IMR-90 (cell line): ENCODE results near the gene RAB9A. TPM values are rescaled to one million over a fixed set of nuclear protein-coding genes. Genes with fewer than 3 reads are reported as not detected.

Experiments
- ATAC-seq: fragments of 200-7000 bp; cut with Tn5 transposase; 2 replicates; pipeline ENCODE4 v1.9.1; 2020; ENCODE audit warnings: low read depth, mild to moderate bottlenecking, moderate library complexity
- BruUV-seq: library from RNA; stranded (reverse); fragments of 400-500 nt; replicated peaks from 2 replicates; lab custom pipeline; 2021; lab: Mats Ljungman, UMichigan
- CTCF ChIA-PET: fragments of 300-600 bp; formaldehyde crosslinking; extraction: SDS; loops from one replicate; lab custom pipeline; 2021; ENCODE audit warnings: antibody characterized with exemption; lab: Yijun Ruan, JAX
- POLR2A ChIA-PET: fragments of 300-600 bp; sonication (Branson Sonifier 250); formaldehyde crosslinking; loops from one replicate; lab custom pipeline; 2022; ENCODE audit warnings: antibody characterized with exemption; ENCODE audit not compliant: unreplicated experiment; lab: Charles Lee
- DNase-seq: peaks from one replicate; pipeline ENCODE4 v3.0.0; 2013
- H2AFZ ChIP-seq: replicated peaks from 2 replicates; pipeline ENCODE3; 2013; ENCODE audit warnings: low read length, mild to moderate bottlenecking; ENCODE audit not compliant: poor library complexity
- H2AK5ac ChIP-seq: 2 replicates; pipeline ENCODE4 v1.6.1; 2013; ENCODE audit warnings: low read depth, low read length, inconsistent platforms
- H2AK9ac ChIP-seq: replicated peaks from 2 replicates; pipeline ENCODE3; 2013; ENCODE audit warnings: mild to moderate bottlenecking, low read depth, low read length, moderate library complexity; ENCODE audit not compliant: poor library complexity
- H2BK120ac ChIP-seq: 2 replicates; pipeline ENCODE4 v1.6.1; 2013; ENCODE audit warnings: low read depth, low read length, inconsistent platforms
- H2BK15ac ChIP-seq: 3 replicates; pipeline ENCODE4 v1.6.1; 2013; ENCODE audit warnings: low read depth, low read length, inconsistent platforms
- H2BK20ac ChIP-seq: 2 replicates; pipeline ENCODE4 v1.6.1; 2013; ENCODE audit warnings: low read depth, mild to moderate bottlenecking, inconsistent platforms, low read length, moderate library complexity
- H2BK5ac ChIP-seq: 2 replicates; pipeline ENCODE4 v1.6.1; 2013; ENCODE audit warnings: mild to moderate bottlenecking, low read depth, low read length, inconsistent platforms; ENCODE audit not compliant: poor library complexity, severe bottlenecking
- H3K14ac ChIP-seq: replicated peaks from 2 replicates; pipeline ENCODE4 v1.6.1; 2013; ENCODE audit warnings: low read depth, low read length, inconsistent platforms
- H3K18ac ChIP-seq: 2 replicates; pipeline ENCODE4 v1.6.1; 2013; ENCODE audit warnings: low read depth, low read length, control low read depth
- H3K23ac ChIP-seq: 2 replicates; pipeline ENCODE4 v1.6.1; 2013; ENCODE audit warnings: low read depth, low read length, inconsistent platforms
- H3K27ac ChIP-seq: 2 replicates; pipeline ENCODE4 v1.5.1; 2013; ENCODE audit warnings: mild to moderate bottlenecking, control low read depth, low read length; ENCODE audit not compliant: insufficient read depth
- H3K27me3 ChIP-seq: 2 replicates; pipeline ENCODE4 v1.6.1; 2013; ENCODE audit warnings: low read length; ENCODE audit not compliant: control insufficient read depth, insufficient read depth
- H3K36me3 ChIP-seq: 2 replicates; pipeline ENCODE4 v1.6.1; 2013; ENCODE audit warnings: low read length, mixed read lengths; ENCODE audit not compliant: control insufficient read depth, insufficient read depth
- H3K4ac ChIP-seq: 2 replicates; pipeline ENCODE4 v1.6.1; 2013; ENCODE audit warnings: low read depth, low read length, inconsistent platforms
- H3K4me1 ChIP-seq: 2 replicates; pipeline ENCODE4 v1.6.1; 2013; ENCODE audit warnings: low read length, mixed read lengths; ENCODE audit not compliant: control insufficient read depth, insufficient read depth
- H3K4me2 ChIP-seq: 2 replicates; pipeline ENCODE4 v1.6.1; 2013; ENCODE audit warnings: low read depth, mild to moderate bottlenecking, control low read depth, low read length, moderate library complexity
- H3K4me3 ChIP-seq: 2 replicates; pipeline ENCODE4 v1.5.1; 2013; ENCODE audit warnings: low read depth, mild to moderate bottlenecking, control low read depth, low read length, moderate library complexity; ENCODE audit not compliant: insufficient read depth
- H3K56ac ChIP-seq: 2 replicates; pipeline ENCODE4 v1.6.1; 2013; ENCODE audit warnings: low read length, inconsistent platforms; ENCODE audit not compliant: insufficient read depth; ENCODE audit errors: extremely low read depth
- H3K79me1 ChIP-seq, 2 experiments: 2 replicates each; pipeline ENCODE4 v1.6.1; 2013; ENCODE audit warnings: low read length in 2 of 2, inconsistent platforms in 1 of 2, low read depth in 1 of 2
- H3K9ac ChIP-seq: 2 replicates; pipeline ENCODE4 v1.6.1; 2013; ENCODE audit warnings: low read depth, low read length, control low read depth
- H3K9me1 ChIP-seq: 2 replicates; pipeline ENCODE4 v1.6.1; 2013; ENCODE audit warnings: low read length, inconsistent platforms; ENCODE audit not compliant: insufficient read depth
- H3K9me3 ChIP-seq: 2 replicates; pipeline ENCODE4 v1.6.1; 2013; ENCODE audit warnings: low read length; ENCODE audit not compliant: control insufficient read depth, insufficient read depth
- H4K20me1 ChIP-seq: 2 replicates; pipeline ENCODE4 v1.6.1; 2013; ENCODE audit warnings: low read length, inconsistent platforms; ENCODE audit not compliant: insufficient read depth
- H4K5ac ChIP-seq: 2 replicates; pipeline ENCODE4 v1.6.1; 2013; ENCODE audit warnings: mild to moderate bottlenecking, low read depth, low read length, control low read depth
- H4K8ac ChIP-seq, 2 experiments: 2 replicates each; pipeline ENCODE4 v1.6.1; 2013; ENCODE audit warnings: low read depth in 2 of 2, low read length in 2 of 2, control low read depth in 1 of 2, inconsistent platforms in 1 of 2
- H4K91ac ChIP-seq: 2 replicates; pipeline ENCODE4 v1.6.1; 2013; ENCODE audit warnings: low read depth, low read length, inconsistent platforms; ENCODE audit not compliant: insufficient read depth
- BHLHE40 ChIP-seq: fragments of 150-350 bp; IDR thresholded peaks from 2 replicates; pipeline ENCODE4 v1.6.1; 2016; ENCODE audit warnings: mild to moderate bottlenecking, low read depth, low read length
- CEBPB ChIP-seq: IDR thresholded peaks from 2 replicates; pipeline ENCODE4 v1.6.1; 2012; ENCODE audit warnings: low read depth, low read length, improper control_type of control experiment
- CHD1 ChIP-seq: IDR thresholded peaks from 2 replicates; pipeline ENCODE4 v1.6.1; 2012; ENCODE audit warnings: low read depth, low read length, improper control_type of control experiment
- CTCF ChIP-seq: conservative IDR thresholded peaks from 2 replicates; pipeline ENCODE4 v1.5.1; 2012; ENCODE audit warnings: mild to moderate bottlenecking, low read depth, low read length, improper control_type of control experiment
- ELK1 ChIP-seq: fragments of 150-350 bp; IDR thresholded peaks from 2 replicates; pipeline ENCODE4 v1.6.1; 2016; ENCODE audit warnings: low read depth, mild to moderate bottlenecking, low read length, moderate library complexity, borderline replicate concordance
- FOS ChIP-seq: fragments of 150-350 bp; IDR thresholded peaks from 2 replicates; pipeline ENCODE4 v1.6.1; 2016; ENCODE audit warnings: low read depth, low read length
- MAFK ChIP-seq: IDR thresholded peaks from 2 replicates; pipeline ENCODE4 v1.6.1; 2012; ENCODE audit warnings: low read depth, low read length, improper control_type of control experiment
- MAZ ChIP-seq: IDR thresholded peaks from 2 replicates; pipeline ENCODE4 v1.6.1; 2012; ENCODE audit warnings: low read depth, mild to moderate bottlenecking, low read length, improper control_type of control experiment, moderate library complexity, borderline replicate concordance
- MXI1 ChIP-seq: IDR thresholded peaks from 2 replicates; pipeline ENCODE4 v1.6.1; 2012; ENCODE audit warnings: low read depth, mild to moderate bottlenecking, low read length, moderate library complexity, borderline replicate concordance
- NFE2L2 ChIP-seq: fragments of 150-350 bp; IDR thresholded peaks from 2 replicates; pipeline ENCODE4 v1.6.1; 2016; ENCODE audit warnings: low read depth, mild to moderate bottlenecking, low read length
- POLR2A ChIP-seq: IDR thresholded peaks from 2 replicates; pipeline ENCODE4 v1.6.1; 2012; ENCODE audit warnings: mild to moderate bottlenecking, low read depth, low read length
- RAD21 ChIP-seq: IDR thresholded peaks from 2 replicates; pipeline ENCODE4 v1.6.1; 2012; ENCODE audit warnings: low read length, improper control_type of control experiment
- RCOR1 ChIP-seq: IDR thresholded peaks from 2 replicates; pipeline ENCODE4 v1.6.1; 2012; ENCODE audit warnings: mild to moderate bottlenecking, low read length, improper control_type of control experiment; ENCODE audit not compliant: insufficient replicate concordance
- RFX5 ChIP-seq: IDR thresholded peaks from 2 replicates; pipeline ENCODE4 v1.8.0; 2012; ENCODE audit warnings: low read depth, mild to moderate bottlenecking, low read length, moderate library complexity
- SMC3 ChIP-seq: fragments of 150-350 bp; IDR thresholded peaks from 2 replicates; pipeline ENCODE4 v1.6.1; 2016; ENCODE audit warnings: low read depth, mild to moderate bottlenecking, antibody characterized with exemption, low read length, moderate library complexity
- USF2 ChIP-seq: fragments of 150-350 bp; IDR thresholded peaks from 2 replicates; pipeline ENCODE4 v1.6.1; 2017; ENCODE audit warnings: mild to moderate bottlenecking, antibody characterized with exemption, low read length, low read depth
- WGBS, 2 experiments: methylation state at CpG; one replicate each; pipeline versions ENCODE4 v1.1.5 to v1.1.7; 2013; ENCODE audit warnings: missing lambda C conversion rate in 2 of 2; ENCODE audit not compliant: insufficient read length in 1 of 2; ENCODE audit errors: extremely low coverage in 2 of 2; 5-methylcytosine and 5-hydroxymethylcytosine counted together
- dilution Hi-C: fragments of 300-500 bp; cut with HindIII; formaldehyde crosslinking; loops from one replicate; pipeline ENCODE4 v1.14.3; 2018; ENCODE audit warnings: low sequenced_read_pairs; ENCODE audit not compliant: unreplicated experiment
- in situ Hi-C: fragments of 300-500 bp; cut with MboI; formaldehyde crosslinking; loops from 3 replicates; pipeline ENCODE4 v1.14.3; 2019; ENCODE audit warnings: low sequenced_read_pairs, inconsistent platforms, mixed read lengths
- intact Hi-C: fragments of 100-400 bp; cut with micrococcal nuclease; formaldehyde crosslinking; loops from 2 replicates; pipeline ENCODE4 v1.10.0; 2022
- polyA plus RNA-seq, 3 experiments: library from polyadenylated mRNA; depleted of rRNA; stranded (reverse); fragments of >200 nt; gene quantifications; 2 replicates each; pipeline ENCODE4 v1.2.3, GENCODE V29; 2012; ENCODE audit warnings: low replicate concordance in 1 of 3
- total RNA-seq: library from RNA; depleted of rRNA; stranded (reverse); fragments of >200 nt; gene quantifications from 2 replicates; pipeline ENCODE4 v1.2.3, GENCODE V29; 2012

Gene RAB9A
- total and polyA plus RNA-seq, 2 of the 4 experiments (the other 2 are of a cell fraction), result 15.8 to 22.3 TPM

- H2AFZ ChIP-seq, result no peak overlapping the region
- H3K14ac ChIP-seq, result no peak overlapping the region
- ChIA-PET CTCF (no interaction called here), POLR2A (no interaction called here)
- DNase-seq (no peak), ATAC-seq (no peak)
- intact Hi-C loops (no loop called here), dilution Hi-C loops (no loop called here), in situ Hi-C loops (no loop called here)
- H4K5ac ChIP-seq, result no peak overlapping the region
- H4K20me1 ChIP-seq, result no peaks in the 10 kb centered on the region
- H3K18ac ChIP-seq, result no peak overlapping the region
- no peak overlapping the region for H2AK9ac ChIP-seq
- no peak overlapping the region for H4K91ac ChIP-seq
- no peaks in the 10 kb centered on the region for H3K9me3 ChIP-seq
- no peak overlapping the region for H2BK15ac ChIP-seq
- H2BK5ac ChIP-seq, result no peak overlapping the region
- no peak overlapping the region for H2BK20ac ChIP-seq
- no peak overlapping the region for H3K4ac ChIP-seq
- H3K56ac ChIP-seq, result no peak overlapping the region
- H4K8ac ChIP-seq, result no peak overlapping the region
- H3K27ac ChIP-seq, result no peak overlapping the region
- H3K79me1 ChIP-seq, result no peaks in the 10 kb centered on the region
- no peak overlapping the region for H3K9ac ChIP-seq
- no peak overlapping the region for H2BK120ac ChIP-seq
- no peak overlapping the region for H3K23ac ChIP-seq
- no peak overlapping the region for H3K4me3 ChIP-seq
- H3K4me2 ChIP-seq, result no peak overlapping the region
- TF ChIP-seq MAZ, result no peak
- TF ChIP-seq BHLHE40, result no peak
- TF ChIP-seq RAD21, result no peak
- TF ChIP-seq CEBPB, result no peak
- TF ChIP-seq RCOR1, result no peak
- no peak for TF ChIP-seq FOS
- no peak for TF ChIP-seq RFX5
- TF ChIP-seq NFE2L2, result no peak
- no peak for TF ChIP-seq ELK1
- TF ChIP-seq MAFK, result no peak
- no peak for TF ChIP-seq SMC3
- no peak for TF ChIP-seq MXI1
- no peak for TF ChIP-seq CTCF
- TF ChIP-seq CHD1, result no peak
- TF ChIP-seq USF2, result no peak
- no peak for TF ChIP-seq POLR2A
- H3K4me1 ChIP-seq, result peaks cover under 1% of the 10 kb centered on the region
- H2AK5ac ChIP-seq, result no peak overlapping the region
- no peaks in the 10 kb centered on the region for H3K9me1 ChIP-seq
- 71% methylated on average over 1 of the region's 3 CpGs; no CpG with 5 or more reads in 1 of the 2 experiments for WGBS, 2 experiments
- no TSS peak for BruUV-seq
- no peaks in the 10 kb centered on the region for H3K27me3 ChIP-seq
- peaks cover 6% of the 10 kb centered on the region for H3K36me3 ChIP-seq
Measured at GRCh38 chrX:13752646-13753045, 63.7 kb downstream of the RAB9A start.
